Heart right ventricle (tissue), 16 donors: ENCODE measurements around the gene INSL3. TPM values are rescaled to one million over a fixed set of nuclear protein-coding genes. Genes with fewer than 3 reads are reported as not detected.

Source experiments
- ATAC-seq, 8 donors: fragments of 200-7000 bp; cut with Tn5 transposase; one replicate each; pipeline ENCODE4 v1.9.1; 2020; ENCODE audit warnings: mild to moderate bottlenecking in 8 of 8, moderate library complexity in 8 of 8, moderate number of reproducible peaks in 1 of 8
- DNase-seq, 2 donors: peaks; one replicate each; pipeline ENCODE4 v3.0.0-alpha.2; 2020
- H3K27ac ChIP-seq, 10 donors: fragments of 200-600 bp; sonication (generic) in 2 of 10; one replicate each; pipeline versions ENCODE4 v1.5.0 to v1.8.0; 2020 to 2022; ENCODE audit warnings: mild to moderate bottlenecking in 3 of 10
- H3K27me3 ChIP-seq, 7 donors: fragments of 200-600 bp; one replicate each; pipeline ENCODE4 v1.8.0; 2021 to 2022; ENCODE audit warnings: mild to moderate bottlenecking in 2 of 7
- H3K36me3 ChIP-seq, 9 donors: fragments of 200-600 bp; sonication (generic) in 1 of 9; one replicate each; pipeline versions ENCODE4 v1.5.0 to v1.8.0; 2020 to 2022; ENCODE audit warnings: mild to moderate bottlenecking in 2 of 9
- H3K4me1 ChIP-seq, 9 donors: fragments of 200-600 bp; sonication (generic) in 1 of 9; one replicate each; pipeline versions ENCODE4 v1.5.0 to v1.8.0; 2020 to 2022; ENCODE audit warnings: mild to moderate bottlenecking in 4 of 9
- H3K4me3 ChIP-seq, 10 donors: fragments of 200-600 bp; sonication (generic) in 2 of 10; one replicate each; pipeline versions ENCODE4 v1.5.0 to v1.8.0; 2020 to 2022; ENCODE audit warnings: mild to moderate bottlenecking in 7 of 10, moderate library complexity in 2 of 10
- H3K9me3 ChIP-seq, 11 donors: fragments of 200-600 bp in 10 of 11; sonication (generic) in 2 of 11; one replicate each; pipeline versions ENCODE4 v1.5.0 to v1.8.0; 2013 to 2022; ENCODE audit warnings: mild to moderate bottlenecking in 2 of 11, control low read depth in 1 of 11, moderate library complexity in 1 of 11
- WGBS, 2 donors: extraction: QIAGEN DNeasy Blood & Tissue Kit; methylation state at CpG; one replicate each; pipeline ENCODE4 v1.1.7; 2013; ENCODE audit warnings: inconsistent platforms in 1 of 2; 5-methylcytosine and 5-hydroxymethylcytosine counted together
- intact Hi-C, 10 donors: fragments of 100-400 bp; cut with DNase I; formaldehyde crosslinking; loops; one replicate each; pipeline versions ENCODE4 v1.11.1 to v1.14.2; 2022
- polyA plus RNA-seq, 2 donors: library from polyadenylated mRNA; stranded (reverse); fragments of 200-250 nt; gene quantifications; one replicate each; pipeline ENCODE4 v1.2.3, GENCODE V29; 2013
- total RNA-seq, 10 donors: library from RNA; stranded (reverse); fragmentation: NEBNext Ultra II Directional in 3 of 10; extraction: Animal tissue kit (Norgen Biotek cat#: 25700) in 3 of 10; gene quantifications; one replicate each; pipeline versions ENCODE4 v1.2.1 to v1.2.4, GENCODE V29; 2021 to 2023
- TF ChIP-seq, protein P1 (sequence below), 9 donors: fragments of 200-600 bp; sonication (generic) in 2 of 9; IDR thresholded peaks; one replicate each; pipeline versions ENCODE4 v1.5.0 to v1.8.0; 2021 to 2022; ENCODE audit warnings: antibody characterized with exemption in 9 of 9, mild to moderate bottlenecking in 5 of 9, moderate library complexity in 1 of 9
- donor health status: Arrhythmogenic right ventricular cardiomyopathy.
- donor health status: ischemic (EF 13 %, LVEDD 7.1; RV severe dilation, severe dysfunction).
- donor health status: healthy with polysubstance abuse.
- donor health status: DM: no; HTN: yes; CAD: no.
- donor health status: DM: no; HTN: no; CAD: no.
- donor health status: ischemic (EF 25% LVEDD 6.9; RV normal size, moderate dysfunction).
- donor health status: ischemic (EF 25% LVEDD 5.7; RV mildly dilated, moderate dysfunction).
- donor health status: healthy.
- donor health status: DM: yes; HTN: yes; CAD: no.
- donor health status: Ischemic cardiomyopathy.
- donor health status: ischemic (EF 35%, LVEDD 5.7; RV mildly dilated, moderate dysfunction).
- donor health status: nonischemic (EF 11% LVEDD 7.7; RV severe dilation, severe dysfunction).
- donor health status: DM: yes; HTN: yes; CAD: no.
- donor health status: PGD.
- donor health status: ischemic (EF 29% LVEDD 5.4; RV normal size, mild dysfunction).
- donor health status: nonischemic (EF 23%, LVEDD 6.1; RV moderate dilation, normal function).

The INSL3 gene
- total and polyA plus RNA-seq, 12 donors: 0.04 TPM; not detected in 11

DNA sequence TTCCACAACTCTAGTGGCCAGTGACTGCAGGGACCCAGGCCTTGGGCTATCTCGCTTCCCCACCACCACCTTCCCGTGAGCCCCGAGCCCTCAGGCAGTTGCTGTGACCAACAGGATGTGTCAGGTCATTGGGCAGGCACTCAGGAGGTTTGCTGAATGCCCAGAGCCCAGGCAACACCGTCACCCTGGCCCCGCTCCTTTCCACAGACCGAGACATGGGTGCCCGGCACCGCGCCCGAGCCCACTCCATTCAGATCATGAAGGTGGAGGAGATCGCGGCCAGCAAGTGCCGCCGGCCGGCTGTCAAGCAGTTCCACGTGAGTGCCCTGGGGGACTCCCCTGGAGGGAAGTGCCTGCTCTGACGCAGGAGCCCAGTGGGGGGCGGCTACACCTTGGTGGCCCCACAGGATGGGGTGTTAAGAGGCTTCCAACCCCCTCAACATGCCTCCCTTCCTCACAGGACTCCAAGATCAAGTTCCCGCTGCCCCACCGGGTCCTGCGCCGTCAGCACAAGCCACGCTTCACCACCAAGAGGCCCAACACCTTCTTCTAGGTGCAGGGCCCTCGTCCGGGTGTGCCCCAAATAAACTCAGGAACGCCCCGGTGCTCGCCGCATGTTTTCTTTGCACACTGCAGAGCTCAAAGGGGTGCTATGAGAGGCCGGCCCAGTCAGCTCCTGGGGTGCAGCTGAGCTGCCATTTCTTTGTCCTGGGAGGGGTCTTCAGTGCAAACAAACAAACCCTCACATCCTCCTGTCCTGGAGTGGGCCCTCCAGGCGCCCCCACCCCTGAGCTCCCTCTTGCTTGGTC is 41.6 kb upstream of the INSL3 start:
- H3K27ac ChIP-seq: peak overlapping the region in 1 of 10 donors; percentile 56
- no peak overlapping the region for H3K4me3 ChIP-seq
- peaks cover 0 to 54% (median 44%) of the 10 kb centered on the region in 9 donors for H3K36me3 ChIP-seq
- no peaks in the 10 kb centered on the region for H3K9me3 ChIP-seq
- 84 to 90% methylated on average over 26 to 31 of the region's 31 CpGs for WGBS, 2 donors
- no peak for DNase-seq
- H3K27me3 ChIP-seq: no peaks in the 10 kb centered on the region
- TF ChIP-seq, protein P1, sequence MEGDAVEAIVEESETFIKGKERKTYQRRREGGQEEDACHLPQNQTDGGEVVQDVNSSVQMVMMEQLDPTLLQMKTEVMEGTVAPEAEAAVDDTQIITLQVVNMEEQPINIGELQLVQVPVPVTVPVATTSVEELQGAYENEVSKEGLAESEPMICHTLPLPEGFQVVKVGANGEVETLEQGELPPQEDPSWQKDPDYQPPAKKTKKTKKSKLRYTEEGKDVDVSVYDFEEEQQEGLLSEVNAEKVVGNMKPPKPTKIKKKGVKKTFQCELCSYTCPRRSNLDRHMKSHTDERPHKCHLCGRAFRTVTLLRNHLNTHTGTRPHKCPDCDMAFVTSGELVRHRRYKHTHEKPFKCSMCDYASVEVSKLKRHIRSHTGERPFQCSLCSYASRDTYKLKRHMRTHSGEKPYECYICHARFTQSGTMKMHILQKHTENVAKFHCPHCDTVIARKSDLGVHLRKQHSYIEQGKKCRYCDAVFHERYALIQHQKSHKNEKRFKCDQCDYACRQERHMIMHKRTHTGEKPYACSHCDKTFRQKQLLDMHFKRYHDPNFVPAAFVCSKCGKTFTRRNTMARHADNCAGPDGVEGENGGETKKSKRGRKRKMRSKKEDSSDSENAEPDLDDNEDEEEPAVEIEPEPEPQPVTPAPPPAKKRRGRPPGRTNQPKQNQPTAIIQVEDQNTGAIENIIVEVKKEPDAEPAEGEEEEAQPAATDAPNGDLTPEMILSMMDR (IDR thresholded peaks at IDR 0.05): no peak
- no peak for ATAC-seq
- intact Hi-C loops: loop anchor here in 6 of 10 donors (5.0 to 10.0 kb wide), 4 partner anchors 64 to 134 kb away; partner anchors contain the start of gene CCDC124 (in 3 of the 6)
- peaks cover 9 to 31% (median 23%) of the 10 kb centered on the region in 9 donors for H3K4me1 ChIP-seq

DNA sequence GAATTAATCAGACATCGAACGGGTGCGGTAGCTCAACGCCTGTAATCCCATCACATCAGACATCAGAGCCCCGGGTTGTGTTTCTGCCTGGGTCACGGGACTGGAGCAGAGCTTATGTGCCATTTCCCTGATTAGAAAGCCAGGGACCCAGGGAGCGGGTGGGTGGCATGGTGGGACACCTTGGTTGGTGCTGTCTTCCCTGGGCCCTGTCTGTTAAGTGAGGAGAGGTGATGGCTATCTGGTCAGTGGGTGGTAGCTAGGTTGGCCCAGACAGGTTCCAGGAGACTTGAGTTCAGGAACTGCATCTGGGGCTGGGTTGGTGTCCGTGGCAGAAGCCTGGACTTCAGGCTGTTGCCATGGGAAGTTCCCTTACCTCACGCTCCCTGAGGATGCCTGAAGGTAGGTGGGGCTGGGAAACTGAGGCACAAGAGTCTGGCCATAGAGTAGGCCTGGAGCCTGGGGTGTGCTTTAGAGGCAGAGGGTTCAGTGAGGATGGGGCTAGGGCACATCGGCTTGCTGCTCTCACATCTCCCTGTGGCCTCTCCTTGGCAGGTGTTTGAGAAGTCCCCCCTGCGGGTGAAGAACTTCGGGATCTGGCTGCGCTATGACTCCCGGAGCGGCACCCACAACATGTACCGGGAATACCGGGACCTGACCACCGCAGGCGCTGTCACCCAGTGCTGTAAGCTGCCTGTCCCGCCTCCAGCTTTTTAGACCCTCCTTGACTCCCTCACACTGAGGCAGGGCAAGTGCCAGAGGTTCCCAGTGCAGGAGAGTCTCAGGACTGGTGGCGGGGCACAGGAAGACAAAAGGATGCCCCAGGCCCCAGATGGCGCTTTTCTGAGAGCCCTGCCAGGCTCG is 40.5 kb upstream of the INSL3 start:
- peaks cover 9 to 31% (median 23%) of the 10 kb centered on the region in 9 donors for H3K4me1 ChIP-seq
- ATAC-seq: no peak
- intact Hi-C loops: loop anchor here in 7 of 10 donors (2.0 to 10.0 kb wide), 5 partner anchors 66 to 136 kb away; partner anchors contain the start of gene CCDC124 (in 4 of the 7)
- peaks cover 0 to 54% (median 44%) of the 10 kb centered on the region in 9 donors for H3K36me3 ChIP-seq
- TF ChIP-seq, protein P1 (IDR thresholded peaks at IDR 0.05): no peak
- no peaks in the 10 kb centered on the region for H3K9me3 ChIP-seq
- WGBS, 2 donors: 84 to 85% methylated on average over 23 of the region's 23 CpGs
- no peak overlapping the region for H3K27ac ChIP-seq
- H3K27me3 ChIP-seq: no peaks in the 10 kb centered on the region
- DNase-seq: no peak
- H3K4me3 ChIP-seq: peak overlapping the region in 3 of 10 donors; percentile 76 to 93 (median 86)

DNA sequence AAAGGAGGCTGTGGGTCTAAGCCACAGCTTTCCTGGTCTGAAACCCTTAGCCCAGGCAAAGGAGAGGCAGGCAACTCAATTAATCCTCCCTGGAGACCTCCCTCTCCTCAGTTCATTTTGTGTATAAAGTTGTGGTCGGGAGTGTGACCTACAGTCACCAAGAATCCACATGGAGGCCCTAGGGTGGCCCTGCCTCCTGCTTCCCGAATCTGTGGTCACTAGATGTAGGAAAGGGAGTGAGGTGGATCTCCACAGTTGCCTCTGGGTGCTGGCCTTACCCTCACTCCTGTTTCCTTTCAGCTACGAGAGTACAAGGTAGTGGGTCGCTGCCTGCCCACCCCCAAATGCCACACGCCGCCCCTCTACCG is 39.7 kb upstream of the INSL3 start:
- TF ChIP-seq, protein P1 (IDR thresholded peaks at IDR 0.05): no peak
- peak overlapping the region in 3 of 10 donors; percentile 89 to 92 (median 90) for H3K27ac ChIP-seq
- peaks cover 0 to 53% (median 44%) of the 10 kb centered on the region in 9 donors for H3K36me3 ChIP-seq
- H3K27me3 ChIP-seq: no peaks in the 10 kb centered on the region
- peak overlapping the region; percentile 75 to 99 (median 92) for H3K4me3 ChIP-seq
- no peak for DNase-seq
- intact Hi-C loops: loop anchor here in 7 of 10 donors (2.0 to 10.0 kb wide), 5 partner anchors 66 to 136 kb away; partner anchors contain the start of gene CCDC124 (in 4 of the 7)
- ATAC-seq: no peak
- WGBS, 2 donors: 46 to 57% methylated on average over 7 of the region's 7 CpGs
- H3K4me1 ChIP-seq: peaks cover 9 to 31% (median 23%) of the 10 kb centered on the region in 9 donors
- no peaks in the 10 kb centered on the region for H3K9me3 ChIP-seq
